Activated naive CD4-positive, alpha-beta T cell treated with anti-CD3 and anti-CD28 coated beads, Interleukin-2, amount 50 U/mL, for 72 hours (primary cell): ENCODE results near the gene FLRT3. TPM values are rescaled to one million over a fixed set of nuclear protein-coding genes. Genes with fewer than 3 reads are reported as not detected.

Experiments
- ATAC-seq, 2 donors: fragments of 150-1000 bp; cut with Tn5 transposase; 2 replicates each; pipeline ENCODE4 v1.10.0; 2021; ENCODE audit warnings: mild to moderate bottlenecking in 2 of 2, moderate library complexity in 2 of 2
- DNase-seq, 2 donors: peaks; one replicate each; pipeline ENCODE4 v3.0.0; 2021 to 2022; ENCODE audit warnings: low spot score in 2 of 2
- H3K27ac Mint-ChIP-seq, 2 donors: one replicate each; pipeline ENCODE4 v1.8.0; 2022; ENCODE audit warnings: mild to moderate bottlenecking in 2 of 2, mixed read lengths in 2 of 2
- H3K36me3 Mint-ChIP-seq, 2 donors: one replicate each; pipeline ENCODE4 v1.8.0; 2022; ENCODE audit warnings: mixed read lengths in 2 of 2
- H3K9me3 Mint-ChIP-seq, 2 donors: one replicate each; pipeline ENCODE4 v1.8.0; 2022; ENCODE audit warnings: mixed read lengths in 2 of 2
- total RNA-seq, 2 donors: library from RNA; stranded (reverse); gene quantifications; one replicate each; pipeline ENCODE4 v1.2.3, GENCODE V29; 2022

The FLRT3 gene
- total RNA-seq, 2 donors from 2014 or later = not detected

DNA sequence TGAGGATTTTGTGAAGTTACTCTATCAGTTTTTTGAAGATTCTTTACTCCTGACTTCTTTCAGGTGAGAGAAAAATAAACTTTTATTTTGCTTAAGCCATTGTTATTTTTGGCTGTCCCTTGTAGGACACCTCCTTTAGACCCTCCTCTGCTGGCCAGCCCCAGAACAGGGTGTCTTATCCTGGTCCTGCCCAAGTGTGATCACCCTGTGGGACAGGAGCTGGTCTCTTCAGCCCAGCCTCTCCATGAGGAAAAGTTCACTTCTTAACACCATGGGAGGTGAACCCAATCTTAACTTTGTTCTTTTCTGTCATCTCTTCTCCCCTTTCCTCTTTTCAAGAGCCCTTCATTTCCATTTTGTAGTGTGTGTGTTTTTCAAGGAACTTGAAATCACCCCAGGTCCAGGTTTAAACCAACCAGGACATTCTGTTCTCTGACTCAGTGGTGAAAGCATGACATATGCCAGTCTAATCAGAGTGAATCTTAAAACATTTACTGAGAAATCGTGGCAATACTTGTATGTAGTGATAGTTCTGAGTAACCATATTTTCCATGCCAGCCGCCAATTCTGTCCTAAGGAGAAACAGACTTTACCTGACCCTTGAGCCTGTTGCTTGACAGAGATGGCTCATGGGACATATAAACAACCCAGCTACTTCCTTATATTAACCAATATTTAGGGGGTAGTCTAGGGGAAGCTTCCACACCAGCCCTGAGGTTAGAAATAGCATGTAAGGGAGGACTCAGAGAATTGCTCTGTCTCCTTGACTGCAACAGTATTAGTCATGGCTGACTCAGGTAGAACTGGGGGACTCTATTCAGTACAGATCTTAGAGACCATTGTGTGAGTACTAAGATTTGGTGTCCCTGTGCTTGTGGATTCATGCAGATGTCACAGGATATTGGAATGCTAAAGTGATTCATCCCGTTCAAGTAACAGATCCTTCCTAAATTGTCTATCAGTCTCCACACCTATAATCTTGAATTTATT, 48.8 kb downstream of the FLRT3 start:
- Mint-ChIP-seq H3K27ac (no peak overlapping the region), H3K9me3 (peaks cover 9 to 12% of the 10 kb centered on the region in 2 donors), H3K36me3 (no peaks in the 10 kb centered on the region)
- no peak for ATAC-seq
- DNase-seq = no peak

DNA sequence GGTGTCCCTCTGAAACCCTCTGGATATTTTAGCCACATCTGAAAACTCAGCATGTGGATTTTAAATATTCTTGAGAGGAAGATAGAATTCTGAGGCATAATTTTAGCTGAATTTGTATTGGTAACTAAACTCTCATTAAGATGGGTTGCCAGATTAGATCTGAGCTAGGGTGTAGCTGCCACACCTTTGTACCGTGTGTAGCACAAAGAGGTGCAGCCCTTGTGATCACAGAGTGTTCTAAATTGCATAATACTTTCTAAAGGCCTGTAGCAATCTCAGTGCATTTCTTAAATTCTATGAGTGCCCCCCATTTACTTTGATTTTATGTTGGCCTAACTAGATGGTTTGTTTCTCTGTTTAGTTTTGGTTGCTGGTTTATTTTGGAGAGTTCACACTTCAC, 53.0 kb downstream of the FLRT3 start:
- ATAC-seq (no peak), DNase-seq (no peak)
- Mint-ChIP-seq H3K9me3 (peaks cover 12 to 15% of the 10 kb centered on the region in 2 donors), H3K36me3 (no peaks in the 10 kb centered on the region), H3K27ac (no peak overlapping the region)

DNA sequence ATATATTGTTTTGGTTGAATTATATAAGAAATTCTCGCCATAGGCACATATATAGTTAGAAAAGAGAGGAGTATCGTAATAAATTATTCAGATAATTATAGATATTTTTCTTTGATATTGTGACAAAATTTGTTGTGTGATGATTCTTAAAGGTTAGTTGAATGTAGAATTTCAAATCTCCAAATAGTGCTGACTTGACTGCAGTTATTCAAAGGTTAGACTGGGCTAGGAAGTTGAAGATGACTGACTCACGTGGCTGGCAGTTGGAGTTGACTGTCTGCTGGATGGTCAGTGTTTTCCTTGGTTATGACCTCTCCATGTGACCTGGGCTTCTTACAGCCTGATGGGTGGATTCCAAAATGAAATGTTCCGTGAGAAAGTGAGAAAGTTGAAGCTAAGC, 55.3 kb downstream of the FLRT3 start:
- Mint-ChIP-seq H3K36me3 (no peaks in the 10 kb centered on the region), H3K27ac (no peak overlapping the region), H3K9me3 (peaks cover 8 to 10% of the 10 kb centered on the region in 2 donors)
- DNase-seq (no peak), ATAC-seq (no peak)
